Embryonic facial prominence (tissue), 1 donor: ENCODE measurements around the gene LGR4.

Experiments used
- DNase-seq: peaks from one replicate; pipeline ENCODE4 v3.0.0-alpha.2; 2016; ENCODE audit errors: extremely low spot score

Gene LGR4

DNA sequence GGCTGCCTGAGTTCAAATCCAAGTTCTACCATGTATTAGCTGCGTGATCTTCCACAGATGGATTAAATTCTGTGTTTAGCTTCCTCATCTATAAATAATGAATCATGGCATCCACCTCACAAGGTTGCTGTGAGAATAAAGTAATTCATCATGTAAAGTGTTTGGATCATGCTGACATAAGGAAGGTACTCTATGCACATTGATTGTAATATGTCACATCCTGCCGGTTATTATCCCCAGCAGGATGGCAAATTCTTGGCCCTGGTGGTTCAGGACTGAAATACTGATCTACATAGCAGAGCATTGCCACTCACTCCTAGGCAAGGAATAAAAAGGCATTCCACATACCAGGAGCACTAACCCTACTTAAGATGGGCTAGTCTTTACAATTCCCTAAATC lies 40.8 kb downstream of the LGR4 start:
- no peak for DNase-seq

DNA sequence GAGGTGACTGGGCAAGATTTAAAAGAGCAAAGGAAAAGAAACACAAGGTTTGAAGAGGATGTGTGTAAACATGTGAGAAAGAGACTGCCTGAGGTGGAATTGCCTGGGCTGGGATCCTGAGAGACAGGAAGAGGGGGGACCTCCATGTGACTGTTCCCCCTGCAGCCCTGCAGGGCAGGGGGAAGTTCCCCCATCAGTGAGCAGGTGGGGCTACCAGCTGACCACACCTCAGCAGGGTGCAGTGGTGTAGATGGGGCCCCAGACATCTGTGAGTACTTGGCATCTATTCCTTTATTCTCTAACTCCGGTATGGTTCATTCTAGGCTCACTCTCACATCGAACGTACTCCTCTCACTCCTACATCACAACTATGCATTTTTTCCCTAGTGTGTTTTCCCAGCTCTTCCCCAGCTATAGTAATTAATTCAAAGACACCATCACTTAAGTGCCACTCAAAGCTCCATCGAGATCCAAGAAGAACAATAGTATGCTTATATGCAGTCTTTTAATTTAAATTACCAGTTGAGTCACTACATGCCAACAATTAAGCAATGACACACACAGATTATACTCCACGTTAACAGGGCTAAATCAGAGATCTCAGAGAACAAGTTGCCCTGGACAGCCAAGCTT lies 42.7 kb downstream of the LGR4 start:
- no peak for DNase-seq

DNA sequence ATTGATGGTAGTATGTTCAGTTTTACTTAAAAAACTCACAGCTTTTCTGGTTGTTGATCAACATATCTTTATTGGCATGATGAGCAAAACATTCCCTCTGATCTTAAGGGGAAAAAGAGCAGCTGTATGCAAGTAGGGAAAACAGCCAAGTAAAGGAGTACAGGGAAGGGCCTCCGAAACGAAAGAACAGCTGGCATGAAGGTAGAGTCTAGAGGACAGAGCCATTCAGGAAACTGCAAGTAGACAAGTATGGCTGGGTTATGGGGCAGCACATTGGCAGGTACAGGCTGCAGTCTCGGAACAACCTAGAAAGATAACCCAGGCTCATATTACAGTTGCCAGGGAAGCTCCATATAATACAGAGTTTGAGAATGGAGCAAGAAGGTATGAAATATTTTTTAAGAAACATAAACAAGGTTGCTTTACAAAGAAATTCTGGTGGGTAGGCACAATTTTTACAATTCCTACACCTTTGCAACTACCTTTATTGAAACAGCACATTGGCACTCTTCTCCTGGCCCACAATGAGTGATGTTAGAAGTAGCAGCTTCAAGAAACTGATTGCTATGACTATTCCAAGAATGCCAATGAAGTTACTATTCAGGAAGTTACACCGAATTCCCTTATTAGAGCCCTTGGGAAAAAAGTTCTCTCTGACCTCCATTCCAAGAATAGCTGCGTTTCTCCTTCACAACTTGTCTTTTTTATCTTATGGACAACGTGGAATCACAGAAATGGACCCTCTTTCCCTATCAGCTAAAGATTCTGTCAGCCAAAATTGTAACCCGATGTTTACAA lies 45.2 kb downstream of the LGR4 start:
- DNase-seq, result no peak

DNA sequence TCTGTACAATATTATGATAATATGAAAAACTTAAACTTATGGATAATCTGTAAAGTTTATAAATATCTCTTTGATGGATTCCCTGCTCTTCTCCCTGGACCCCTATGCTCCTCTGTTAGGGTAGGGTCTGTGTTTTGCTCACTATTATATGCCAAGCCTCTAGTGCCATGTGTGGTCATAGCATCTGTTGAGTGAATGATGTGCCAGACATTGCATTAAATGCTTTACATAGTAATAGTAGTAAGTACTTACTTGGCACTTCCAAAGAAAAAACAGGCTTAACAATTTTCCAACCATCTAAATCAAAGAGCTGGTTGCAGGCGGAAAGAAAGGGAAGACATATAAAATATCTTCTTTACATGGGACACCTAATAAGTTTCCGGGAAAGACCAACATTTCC lies 46.8 kb downstream of the LGR4 start:
- DNase-seq, result no peak

DNA sequence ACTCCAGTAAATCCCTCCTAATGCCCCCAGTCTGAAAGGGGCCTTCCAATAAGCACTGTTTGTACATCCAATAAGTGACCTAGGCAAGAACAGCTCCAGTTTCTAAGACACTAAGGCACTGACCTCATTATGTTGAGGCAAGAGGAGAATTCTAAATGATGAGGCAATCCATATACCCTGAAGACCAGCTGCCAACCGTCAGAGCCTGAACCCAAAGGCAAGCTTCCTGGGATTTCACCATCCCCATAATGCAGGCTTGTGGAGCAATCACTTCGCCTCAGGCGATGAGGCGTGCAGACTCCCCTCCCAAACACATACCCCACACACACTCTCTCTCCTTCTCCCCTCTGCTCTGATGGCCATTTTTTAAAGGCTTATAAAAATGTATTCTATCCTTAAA lies 49.5 kb downstream of the LGR4 start:
- DNase-seq, result no peak

DNA sequence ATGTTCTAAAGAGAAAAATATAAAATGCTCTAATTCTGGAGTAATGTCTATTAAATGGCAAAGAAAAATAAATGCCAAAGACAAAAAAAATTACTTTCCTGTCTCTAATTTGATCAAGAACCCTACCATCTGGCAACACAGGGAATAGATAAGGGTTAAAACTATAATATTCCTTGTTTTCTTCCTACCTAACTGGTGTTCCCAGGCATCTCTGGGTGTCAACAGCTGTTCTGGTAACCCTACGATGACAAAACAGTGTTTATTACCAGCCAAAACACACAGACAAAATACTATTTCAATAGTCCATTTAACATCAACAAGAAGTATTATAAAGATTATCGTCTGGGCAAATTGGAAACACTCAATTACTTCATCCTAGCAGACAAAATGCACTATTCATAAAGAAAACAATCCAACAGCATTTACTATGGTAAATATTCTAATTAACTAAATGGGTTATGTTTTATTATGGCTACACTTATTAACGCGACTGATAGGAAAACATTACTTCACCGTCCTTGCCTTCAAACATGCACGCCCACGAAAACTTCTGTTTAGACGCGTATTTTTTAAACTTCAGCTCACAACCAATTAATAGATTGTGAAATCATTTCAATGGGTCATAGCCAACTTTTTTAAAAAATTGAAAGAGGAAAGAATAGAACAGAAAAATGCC lies 50.6 kb downstream of the LGR4 start:
- no peak for DNase-seq

DNA sequence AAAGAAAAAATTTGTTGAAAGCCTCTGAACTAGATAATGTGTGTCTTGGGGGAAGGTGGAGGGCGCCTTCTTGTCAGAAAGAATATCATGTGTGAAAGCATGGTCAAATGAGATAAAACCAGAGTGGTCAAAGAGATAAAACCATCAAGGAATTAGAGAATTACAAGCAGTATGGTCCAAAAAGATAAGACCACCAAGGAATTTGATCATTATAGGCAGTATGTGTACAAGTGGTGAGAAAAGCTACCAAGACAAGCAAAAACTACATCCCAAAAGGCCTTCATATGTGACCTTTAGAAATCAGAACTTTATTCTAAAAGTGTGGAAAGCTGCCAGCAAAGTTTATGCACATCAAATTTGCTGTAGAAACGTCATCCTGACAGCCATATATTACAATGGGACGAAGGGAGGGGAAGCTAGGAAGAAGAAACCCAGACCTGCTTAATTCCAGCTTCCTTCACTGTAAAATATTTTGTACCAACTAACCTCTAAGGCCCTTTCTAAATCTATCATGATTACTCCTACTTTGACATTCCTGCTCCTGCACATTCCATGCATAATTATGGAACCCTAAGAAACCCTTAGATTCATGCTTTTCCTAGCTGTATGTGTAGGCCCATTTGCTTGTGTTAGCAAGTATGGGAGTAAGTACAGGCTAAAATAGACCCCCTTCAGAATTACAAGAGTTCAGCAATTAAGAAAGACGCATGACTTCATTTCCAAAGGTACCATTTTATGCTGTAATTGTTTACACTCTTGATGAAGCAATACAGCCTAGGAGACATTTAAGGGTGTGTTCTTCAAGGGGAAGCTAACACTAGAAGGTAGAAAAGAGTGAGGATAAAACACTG lies 51.6 kb downstream of the LGR4 start:
- DNase-seq, result no peak

DNA sequence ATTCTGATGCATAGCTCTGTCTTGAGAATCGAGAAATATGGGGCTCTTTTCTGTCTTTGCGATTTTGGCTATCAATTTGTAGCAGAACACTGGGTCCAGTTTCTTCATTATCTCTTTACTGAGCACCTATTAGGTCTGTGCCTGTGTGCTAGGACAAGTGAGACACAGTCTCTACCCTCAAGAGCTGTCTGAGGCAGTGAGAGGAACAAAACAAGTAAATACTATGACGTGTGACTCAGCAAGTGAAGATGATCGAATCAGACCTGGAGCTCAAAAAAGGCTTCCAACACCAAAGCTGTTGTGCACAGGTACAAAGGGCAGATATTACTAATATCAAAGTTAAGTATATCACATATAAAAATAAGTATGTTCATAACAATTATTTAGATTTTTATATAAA lies 52.4 kb downstream of the LGR4 start:
- DNase-seq, result no peak

DNA sequence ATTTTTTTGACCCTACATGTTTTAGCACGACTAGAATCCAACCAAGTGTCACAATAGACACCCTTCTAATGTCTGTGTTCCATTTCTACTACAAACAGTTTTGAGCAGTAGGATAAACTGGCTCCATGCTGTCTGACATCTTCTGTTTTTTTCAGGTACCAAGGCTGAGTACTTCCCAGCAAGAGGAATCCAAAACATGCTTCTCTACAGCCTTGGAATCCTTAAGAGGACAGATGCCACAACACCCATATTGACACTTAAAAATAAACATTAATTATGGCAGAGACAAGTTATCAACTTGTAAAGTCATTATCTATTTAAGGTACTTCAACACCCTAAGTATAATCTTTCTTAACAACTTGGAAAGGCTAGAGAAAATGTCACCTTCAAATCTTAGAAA lies 54.2 kb downstream of the LGR4 start:
- no peak for DNase-seq

DNA sequence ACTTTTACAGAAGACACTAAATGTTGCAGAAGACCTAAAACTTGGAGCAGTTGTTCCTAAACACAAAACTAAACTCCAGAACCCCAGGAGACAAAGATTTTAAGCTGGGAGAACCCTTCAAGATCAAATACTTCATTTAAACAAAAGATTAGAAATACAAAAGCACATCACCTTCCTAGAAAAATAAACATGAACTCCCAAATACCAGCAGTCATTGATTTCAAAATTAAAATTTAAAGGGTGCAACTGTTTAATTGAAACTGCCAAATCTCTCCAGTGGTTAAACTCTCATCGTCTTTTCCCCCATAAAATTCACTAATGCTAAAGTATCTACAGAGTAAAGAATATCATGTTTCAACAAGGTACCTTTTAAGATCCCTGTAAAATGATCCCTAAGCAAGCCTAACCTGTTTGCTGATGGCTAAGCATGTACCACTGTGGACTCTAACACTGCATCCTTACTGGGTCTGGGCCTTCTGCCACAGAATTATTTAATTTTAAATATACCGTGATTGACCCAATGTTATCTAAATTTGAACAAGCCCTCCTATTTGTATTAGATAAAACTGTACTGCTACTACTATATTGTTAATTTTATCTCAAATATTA lies 55.9 kb downstream of the LGR4 start:
- no peak for DNase-seq

DNA sequence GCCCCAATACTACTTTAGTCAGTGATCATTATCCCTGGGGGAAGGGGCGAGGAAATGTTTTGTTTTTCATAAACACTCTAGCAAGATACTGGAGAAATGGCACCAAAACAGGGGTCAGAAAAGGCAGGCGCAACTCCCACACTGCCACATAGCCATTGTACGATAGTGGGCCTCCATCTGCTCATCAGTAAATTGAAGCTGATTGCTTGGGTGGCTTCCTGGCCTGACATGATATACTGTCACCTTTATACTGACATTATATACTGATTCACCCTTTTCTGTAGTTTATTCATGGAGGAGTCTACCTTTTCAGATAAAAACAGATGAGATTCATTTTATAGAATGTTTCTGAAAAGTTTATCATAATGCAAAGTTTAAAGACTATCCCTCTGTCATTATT lies 57.9 kb downstream of the LGR4 start:
- DNase-seq, result no peak

DNA sequence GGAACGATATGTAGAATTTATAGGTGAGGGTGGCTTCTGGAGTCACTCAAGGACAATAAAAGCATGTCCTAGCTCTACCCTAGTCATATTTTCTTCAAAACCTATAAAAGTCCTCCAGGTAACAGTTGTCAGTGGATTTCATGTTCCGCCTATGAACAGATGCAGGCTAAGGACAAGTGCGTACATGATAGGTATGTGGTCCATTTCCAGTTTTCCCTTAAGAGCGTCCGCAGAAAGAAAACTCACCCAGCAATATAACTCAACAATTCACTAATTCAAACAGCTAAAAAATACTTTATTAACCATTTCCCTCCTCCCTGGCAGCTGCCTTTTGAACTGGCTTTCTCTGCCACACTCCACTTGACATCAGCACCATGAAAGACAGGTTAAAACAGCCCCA lies 59.4 kb downstream of the LGR4 start:
- no peak for DNase-seq

DNA sequence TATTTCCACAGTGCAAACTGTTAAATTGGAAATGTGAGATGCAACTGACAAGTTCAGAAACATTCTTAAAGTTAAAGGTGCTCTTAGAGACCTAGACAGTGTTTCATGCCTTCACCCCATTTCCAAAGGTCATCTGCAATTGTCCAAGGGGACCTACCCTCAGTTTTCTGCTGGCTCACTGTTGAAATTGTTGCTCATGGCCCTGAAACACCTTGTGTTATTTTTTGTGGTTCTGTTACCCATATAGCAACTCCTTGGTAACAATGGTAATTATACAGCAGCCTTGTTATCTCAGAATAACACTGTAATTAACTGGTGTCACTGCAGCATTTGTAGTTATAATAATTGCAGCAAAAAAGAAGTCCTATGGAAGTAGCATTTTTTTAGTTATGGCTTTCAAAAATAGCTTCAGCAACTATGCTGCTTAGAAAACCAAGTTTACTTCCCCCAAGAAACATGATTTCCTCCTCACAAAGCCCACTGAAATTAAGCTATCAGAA lies 60.3 kb downstream of the LGR4 start:
- no peak for DNase-seq

DNA sequence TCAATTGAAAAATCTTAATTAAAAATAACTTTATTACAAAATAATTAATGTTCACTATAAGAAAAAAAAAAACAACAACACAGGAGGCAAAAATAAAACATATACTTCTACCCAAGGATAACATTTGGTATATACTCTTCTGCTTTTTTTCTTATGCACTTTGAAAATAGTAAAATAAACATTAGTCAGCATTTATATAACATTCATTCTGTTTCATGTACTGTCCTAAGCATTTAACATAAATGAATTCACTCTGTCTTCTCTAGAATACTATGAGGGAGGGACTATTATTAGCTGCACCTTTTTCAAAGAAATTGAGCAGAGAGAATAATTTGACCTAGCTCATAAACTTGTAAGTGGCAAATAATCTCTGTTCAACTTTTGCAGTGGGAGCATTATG lies 61.3 kb downstream of the LGR4 start:
- no peak for DNase-seq

DNA sequence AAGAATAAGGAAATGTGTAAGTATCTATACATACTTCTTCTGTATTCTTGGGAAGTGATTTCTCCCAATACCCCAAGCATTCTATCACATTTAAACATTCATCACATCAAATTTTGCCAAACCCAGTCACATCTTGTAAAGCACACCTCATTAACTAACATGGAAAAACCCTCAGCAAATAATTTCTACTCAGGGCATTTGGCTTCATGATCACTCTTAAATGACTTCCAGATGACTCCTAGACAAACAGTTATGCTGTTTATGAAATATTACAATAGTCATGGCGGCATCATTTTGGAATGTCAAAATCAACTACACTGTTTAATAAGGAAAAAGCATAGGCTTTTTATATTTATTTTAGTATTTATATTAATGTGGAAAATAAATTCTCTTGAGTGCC lies 62.3 kb downstream of the LGR4 start:
- no peak for DNase-seq

DNA sequence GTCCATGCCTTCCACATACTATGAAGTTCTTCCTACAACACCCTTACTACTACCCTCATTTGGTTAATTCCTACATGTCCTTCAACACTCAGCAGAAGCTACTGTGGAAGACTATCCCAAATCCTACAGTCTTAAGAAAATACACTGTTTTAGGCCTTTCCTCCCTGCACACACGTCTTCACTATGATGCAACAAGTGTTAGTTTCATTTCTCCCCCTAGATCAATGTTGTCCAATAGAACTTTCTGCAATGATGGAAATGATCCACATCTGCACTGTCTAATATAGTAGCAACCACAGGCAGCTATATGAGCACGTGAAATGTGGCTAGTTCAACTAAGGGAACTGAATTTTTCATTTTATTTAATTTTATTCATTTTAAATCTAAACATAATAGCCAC lies 62.8 kb downstream of the LGR4 start:
- DNase-seq, result no peak

DNA sequence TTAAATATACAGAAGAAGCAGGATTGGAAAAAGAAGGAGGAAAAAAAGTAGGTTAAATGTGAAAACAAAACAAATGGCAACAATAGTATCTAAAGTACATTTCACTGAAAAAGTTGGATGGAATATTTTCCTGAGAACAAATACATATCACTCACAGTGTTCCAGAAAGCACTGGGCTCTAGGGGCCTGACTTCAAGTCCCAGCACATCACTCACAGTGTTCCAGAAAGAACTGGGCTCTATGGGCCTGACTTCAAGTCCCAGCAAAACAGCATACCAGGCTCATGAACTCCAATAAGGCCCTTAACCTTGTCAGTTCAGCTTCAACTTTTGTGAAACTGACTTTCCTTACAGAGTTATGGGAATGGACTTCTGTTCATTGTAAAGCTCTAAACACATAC lies 63.5 kb downstream of the LGR4 start:
- DNase-seq, result no peak

DNA sequence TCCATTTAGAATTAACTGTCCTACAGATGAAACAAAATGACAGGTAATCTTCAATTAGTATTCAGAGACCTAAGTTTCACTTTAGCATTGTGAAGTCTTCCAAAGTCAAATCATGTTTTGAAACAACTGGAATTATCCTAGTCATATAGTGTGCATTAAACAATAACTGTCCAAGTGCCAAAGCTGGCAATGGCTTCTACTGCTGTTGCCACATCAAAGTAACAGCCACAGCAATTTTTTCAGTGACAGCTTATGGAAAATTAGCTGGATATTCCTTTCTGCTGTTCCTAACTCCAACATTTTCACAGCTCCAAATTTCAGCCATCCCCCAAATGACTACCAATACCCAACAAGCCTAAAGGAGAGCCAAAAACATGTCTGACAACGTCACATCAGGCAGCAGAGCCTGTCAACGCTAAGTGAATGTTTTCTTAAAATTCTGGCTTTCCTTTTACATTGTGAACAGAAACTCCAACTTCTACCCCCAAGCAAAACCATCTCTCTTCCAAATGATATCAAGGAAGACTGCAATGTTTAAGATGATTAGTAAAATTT lies 64.3 kb downstream of the LGR4 start:
- no peak for DNase-seq

DNA sequence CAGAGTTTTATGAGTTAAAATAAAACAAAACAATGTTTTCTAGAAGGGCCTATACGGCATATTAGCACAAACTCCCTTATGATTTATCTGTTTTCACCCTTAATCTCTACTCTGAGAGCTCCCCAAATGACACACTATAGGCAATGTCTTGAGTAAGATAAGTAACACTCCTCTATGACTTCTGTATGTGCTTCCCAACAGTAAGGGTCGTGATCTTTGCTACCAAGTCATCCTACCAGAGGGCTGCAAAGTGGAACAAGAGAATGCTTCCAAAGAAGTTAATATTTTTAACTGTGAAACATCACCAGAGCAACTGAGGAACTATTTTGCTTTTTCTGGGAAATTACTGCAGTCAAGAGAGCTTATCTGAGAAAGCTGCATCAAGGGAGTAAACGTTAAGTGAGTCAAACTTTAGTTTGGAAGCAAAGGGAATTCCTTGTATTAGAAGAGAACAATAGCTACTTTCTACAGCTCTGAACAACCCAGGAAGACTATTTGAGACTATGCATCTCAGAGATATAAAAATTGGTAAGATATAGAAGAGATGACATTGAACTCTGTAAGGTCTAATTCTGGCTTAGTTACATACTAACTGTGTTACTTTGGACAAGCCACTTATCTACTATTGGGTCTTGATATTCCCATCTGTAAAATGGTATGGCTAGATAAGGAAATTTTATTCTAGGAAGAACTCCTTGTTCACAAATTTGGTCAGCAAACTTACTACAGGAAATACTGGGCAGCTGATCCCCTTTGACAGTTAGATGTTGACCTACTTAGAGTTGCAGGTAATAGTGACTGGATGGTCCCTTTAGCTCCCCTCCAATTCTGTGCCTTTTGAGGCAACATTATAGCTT lies 65.9 kb downstream of the LGR4 start:
- DNase-seq, result no peak

DNA sequence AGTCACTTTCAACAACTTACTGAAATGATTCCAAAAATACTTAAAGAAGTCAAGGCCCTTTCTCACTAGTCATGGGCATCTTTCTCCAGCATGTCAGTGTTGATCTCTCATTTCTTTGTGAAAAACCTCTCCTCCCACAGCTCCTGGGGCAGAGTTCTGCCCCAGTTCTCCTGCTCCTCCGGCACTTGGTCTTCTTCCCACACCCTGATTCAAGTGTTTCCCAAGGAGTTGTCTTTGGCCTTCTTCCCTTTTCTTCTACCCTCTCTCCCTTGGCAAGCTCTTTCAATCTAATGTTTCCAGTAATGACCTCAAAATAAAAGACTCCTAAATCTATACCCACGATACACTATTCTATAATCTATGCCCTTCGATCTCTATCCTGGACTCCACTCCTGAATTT lies 67.5 kb downstream of the LGR4 start:
- no peak for DNase-seq
